Activated naive CD4-positive, alpha-beta T cell treated with anti-CD3 and anti-CD28 coated beads, Interleukin-2, amount 10 ng/mL, durations not matched to agents 7 days and 5 days (primary cell): ENCODE results near the gene HSDL1.
"Not testable (repeated sequence)": the region's sequence is repeated elsewhere in the genome, so short reads cannot be mapped to it uniquely, and the experiment has no call there.

Experiments used
- CTCF ChIA-PET: fragments of 350-600 bp; sonication (Branson Sonifier 250); formaldehyde crosslinking; loops from one replicate; lab custom pipeline; 2021; ENCODE audit warnings: antibody characterized with exemption; lab: Charles Lee
- DNase-seq: peaks from one replicate; pipeline ENCODE4 v3.0.0-alpha.2; 2020
- H3K27ac Mint-ChIP-seq: one replicate; pipeline ENCODE4 v1.8.0; 2021; ENCODE audit warnings: mild to moderate bottlenecking, moderate library complexity, mixed read lengths
- H3K27me3 Mint-ChIP-seq: one replicate; pipeline ENCODE4 v1.8.0; 2021; ENCODE audit warnings: mild to moderate bottlenecking, mixed read lengths
- H3K36me3 Mint-ChIP-seq: one replicate; pipeline ENCODE4 v1.8.0; 2021; ENCODE audit warnings: mixed read lengths
- H3K4me1 Mint-ChIP-seq: one replicate; pipeline ENCODE4 v1.8.0; 2021; ENCODE audit warnings: mixed read lengths
- H3K4me3 Mint-ChIP-seq: one replicate; pipeline ENCODE4 v1.8.0; 2021; ENCODE audit warnings: mild to moderate bottlenecking, moderate library complexity, mixed read lengths
- H3K9me3 Mint-ChIP-seq: one replicate; pipeline ENCODE4 v1.8.0; 2021; ENCODE audit warnings: mixed read lengths

The HSDL1 gene

GRCh38 chr16:84118315-84118714 lies 26.7 kb downstream of the HSDL1 start:
- Mint-ChIP-seq H3K4me1 (peaks cover 25% of the 10 kb centered on the region), H3K4me3 (peak overlapping the region; percentile 51)
- H3K36me3 Mint-ChIP-seq, H3K9me3 Mint-ChIP-seq, H3K27ac Mint-ChIP-seq, H3K27me3 Mint-ChIP-seq, DNase-seq: not testable (repeated sequence)
- CTCF ChIA-PET: interaction anchor here (1.1 to 2.7 kb wide), 2 partner anchors 29 to 69 kb away, joined by 4 to 12 read pairs; partner anchors contain the start of gene TAF1C

GRCh38 chr16:84117494-84117843 lies 27.5 kb downstream of the HSDL1 start:
- Mint-ChIP-seq H3K27ac (peak overlapping the region; percentile 94), H3K27me3 (no peaks in the 10 kb centered on the region), H3K36me3 (peaks cover 3% of the 10 kb centered on the region), H3K4me1 (peaks cover 25% of the 10 kb centered on the region), H3K4me3 (peak overlapping the region; percentile 93), H3K9me3 (no peaks in the 10 kb centered on the region)
- CTCF ChIA-PET: interaction anchor here (1.3 to 2.7 kb wide), 4 partner anchors 28 to 69 kb away, joined by 3 to 12 read pairs (median 8); partner anchors contain the start of gene TAF1C
- no peak for DNase-seq

- DNase-seq: peak; percentile 98
- no peaks in the 10 kb centered on the region for H3K27me3 Mint-ChIP-seq
- H3K36me3 Mint-ChIP-seq: peaks cover 3% of the 10 kb centered on the region
- H3K27ac Mint-ChIP-seq: peak within 1 kb of the TSS; percentile 94
- H3K9me3 Mint-ChIP-seq: no peaks in the 10 kb centered on the region
- peak within 1 kb of the TSS; percentile 93 for H3K4me3 Mint-ChIP-seq
- H3K4me1 Mint-ChIP-seq: peaks cover 25% of the 10 kb centered on the region
- CTCF ChIA-PET: interaction anchor here (0.8 to 2.7 kb wide), 9 partner anchors 15 to 70 kb away, joined by 3 to 12 read pairs (median 4); partner anchors contain the start of gene TAF1C
Observed at GRCh38 chr16:84116720-84117493, 28.1 kb downstream of the HSDL1 start, which contains the start of gene MBTPS1. MBTPS1 (minus strand) TSS chr16:84116942; CDS start chr16:84101783, 15,159 bp downstream.

- Mint-ChIP-seq H3K4me3 (peak overlapping the region; percentile 84), H3K9me3 (no peaks in the 10 kb centered on the region), H3K36me3 (peaks cover 3% of the 10 kb centered on the region), H3K4me1 (peaks cover 25% of the 10 kb centered on the region), H3K27me3 (no peaks in the 10 kb centered on the region), H3K27ac (peak overlapping the region; percentile 92)
- CTCF ChIA-PET: interaction anchor here (0.8 to 2.7 kb wide), 8 partner anchors 15 to 71 kb away, joined by 3 to 12 read pairs (median 4); partner anchors contain the start of gene TAF1C
- DNase-seq: peak; percentile 74
Observed at GRCh38 chr16:84115919-84116719, 28.9 kb downstream of the HSDL1 start.

GRCh38 chr16:84111949-84112348 lies 33.0 kb downstream of the HSDL1 start:
- DNase-seq, H3K4me3 Mint-ChIP-seq, H3K27ac Mint-ChIP-seq, H3K9me3 Mint-ChIP-seq, H3K27me3 Mint-ChIP-seq: not testable (repeated sequence)
- Mint-ChIP-seq H3K4me1 (peaks cover 19% of the 10 kb centered on the region), H3K36me3 (peaks cover 10% of the 10 kb centered on the region)
- CTCF ChIA-PET: interaction anchor here (1.0 to 1.3 kb wide), 2 partner anchors 27 to 75 kb away, joined by 3 to 4 read pairs; partner anchors contain the start of gene TAF1C

GRCh38 chr16:84111525-84111924 lies 33.5 kb downstream of the HSDL1 start:
- CTCF ChIA-PET: interaction anchor here (1.0 to 1.4 kb wide), 3 partner anchors 27 to 75 kb away, joined by 3 to 4 read pairs (median 4); partner anchors contain the start of gene TAF1C
- H3K27ac Mint-ChIP-seq: no peak overlapping the region
- peaks cover 10% of the 10 kb centered on the region for H3K36me3 Mint-ChIP-seq
- DNase-seq: no peak
- H3K4me1 Mint-ChIP-seq: peaks cover 19% of the 10 kb centered on the region
- no peaks in the 10 kb centered on the region for H3K27me3 Mint-ChIP-seq
- no peak overlapping the region for H3K4me3 Mint-ChIP-seq
- no peaks in the 10 kb centered on the region for H3K9me3 Mint-ChIP-seq

GRCh38 chr16:84110527-84110926 lies 34.5 kb downstream of the HSDL1 start:
- no peak for DNase-seq
- peaks cover 10% of the 10 kb centered on the region for H3K36me3 Mint-ChIP-seq
- peaks cover 14% of the 10 kb centered on the region for H3K4me1 Mint-ChIP-seq
- H3K27ac Mint-ChIP-seq: no peak overlapping the region
- CTCF ChIA-PET: interaction anchor here (1.3 to 1.4 kb wide), 2 partner anchors 45 to 76 kb away, joined by 4 read pairs; partner anchors contain the start of gene TAF1C
- no peak overlapping the region for H3K4me3 Mint-ChIP-seq
- no peaks in the 10 kb centered on the region for H3K9me3 Mint-ChIP-seq
- no peaks in the 10 kb centered on the region for H3K27me3 Mint-ChIP-seq

- CTCF ChIA-PET: interaction anchor here (1.4 kb wide), 1 partner anchor 44 kb away, joined by 4 read pairs; no protein-coding TSS in a partner anchor
- no peak overlapping the region for H3K27ac Mint-ChIP-seq
- DNase-seq: no peak
- no peak overlapping the region for H3K4me3 Mint-ChIP-seq
- H3K9me3 Mint-ChIP-seq: no peaks in the 10 kb centered on the region
- H3K27me3 Mint-ChIP-seq: no peaks in the 10 kb centered on the region
- peaks cover 10% of the 10 kb centered on the region for H3K4me1 Mint-ChIP-seq
- peaks cover 10% of the 10 kb centered on the region for H3K36me3 Mint-ChIP-seq
Observed at GRCh38 chr16:84109598-84110335, 35.2 kb downstream of the HSDL1 start.

- peaks cover 8% of the 10 kb centered on the region for H3K36me3 Mint-ChIP-seq
- H3K9me3 Mint-ChIP-seq: no peaks in the 10 kb centered on the region
- H3K27ac Mint-ChIP-seq: no peak overlapping the region
- CTCF ChIA-PET: no interaction called here
- no peak for DNase-seq
- no peaks in the 10 kb centered on the region for H3K27me3 Mint-ChIP-seq
- H3K4me1 Mint-ChIP-seq: peaks cover 6% of the 10 kb centered on the region
- no peak overlapping the region for H3K4me3 Mint-ChIP-seq
Observed at GRCh38 chr16:84107921-84108320, 37.1 kb downstream of the HSDL1 start.

- Mint-ChIP-seq H3K4me3 (no peak overlapping the region), H3K9me3 (no peaks in the 10 kb centered on the region), H3K4me1 (peaks cover 10% of the 10 kb centered on the region), H3K27ac (peak overlapping the region; percentile 57), H3K27me3 (no peaks in the 10 kb centered on the region), H3K36me3 (peaks cover 12% of the 10 kb centered on the region)
- CTCF ChIA-PET: interaction anchor here (1.2 to 1.9 kb wide), 2 partner anchors 19 to 42 kb away, joined by 3 to 6 read pairs; no protein-coding TSS in a partner anchor
- no peak for DNase-seq
Observed at GRCh38 chr16:84105948-84106740, 38.8 kb downstream of the HSDL1 start.

GRCh38 chr16:84105301-84105815 lies 39.6 kb downstream of the HSDL1 start:
- DNase-seq: no peak
- Mint-ChIP-seq H3K4me1 (peaks cover 4% of the 10 kb centered on the region), H3K27me3 (no peaks in the 10 kb centered on the region), H3K36me3 (peaks cover 13% of the 10 kb centered on the region), H3K9me3 (no peaks in the 10 kb centered on the region), H3K4me3 (no peak overlapping the region), H3K27ac (no peak overlapping the region)
- CTCF ChIA-PET: interaction anchor here (1.2 to 1.9 kb wide), 2 partner anchors 18 to 42 kb away, joined by 3 to 6 read pairs; no protein-coding TSS in a partner anchor

GRCh38 chr16:84104231-84104630 lies 40.7 kb downstream of the HSDL1 start:
- no peaks in the 10 kb centered on the region for H3K9me3 Mint-ChIP-seq
- H3K4me3 Mint-ChIP-seq: no peak overlapping the region
- CTCF ChIA-PET: interaction anchor here (1.9 kb wide), 1 partner anchor 17 kb away, joined by 6 read pairs; no protein-coding TSS in a partner anchor
- peaks cover 16% of the 10 kb centered on the region for H3K36me3 Mint-ChIP-seq
- H3K27ac Mint-ChIP-seq: no peak overlapping the region
- no peaks in the 10 kb centered on the region for H3K27me3 Mint-ChIP-seq
- no peak for DNase-seq
- peaks cover 14% of the 10 kb centered on the region for H3K4me1 Mint-ChIP-seq
